Measurements from ENCODE around the gene OGFRL1.
"Not testable (repeated sequence)": the region's sequence is repeated elsewhere in the genome, so short reads cannot be mapped to it uniquely, and the experiment has no call there.

Gene OGFRL1

GRCh38 chr6:71288228-71289038 lies at the start of gene OGFRL1:
TSS of gene OGFRL1 (plus strand) at chr6:71288811. CDS start at chr6:71288937, 126 bp downstream.
- peak; percentile 68 to 90 for DNase-seq

- no peak for DNase-seq
Measured at GRCh38 chr6:71239694-71240093, 48.9 kb upstream of the OGFRL1 start.

- no peak for DNase-seq
Measured at GRCh38 chr6:71245265-71246049, 43.2 kb upstream of the OGFRL1 start.

- no peak for DNase-seq
Measured at GRCh38 chr6:71246596-71246995, 42.0 kb upstream of the OGFRL1 start.

GRCh38 chr6:71248306-71248765 lies 40.3 kb upstream of the OGFRL1 start:
- no peak for DNase-seq

- DNase-seq, result no peak
Measured at GRCh38 chr6:71248878-71249544, 39.6 kb upstream of the OGFRL1 start.

- DNase-seq, result no peak
Measured at GRCh38 chr6:71250099-71250602, 38.5 kb upstream of the OGFRL1 start.

GRCh38 chr6:71252410-71252809 lies 36.2 kb upstream of the OGFRL1 start:
- no peak for DNase-seq

GRCh38 chr6:71252960-71253359 lies 35.7 kb upstream of the OGFRL1 start:
- no peak for DNase-seq

- DNase-seq, result peak in 1 of 2 experiments; percentile 35
Measured at GRCh38 chr6:71254323-71254722, 34.3 kb upstream of the OGFRL1 start.

GRCh38 chr6:71258078-71258866 lies 30.3 kb upstream of the OGFRL1 start:
- peak; percentile 92 to 93 for DNase-seq

- DNase-seq, result no peak
Measured at GRCh38 chr6:71259888-71260604, 28.6 kb upstream of the OGFRL1 start.

- DNase-seq, result no peak
Measured at GRCh38 chr6:71262914-71263313, 25.7 kb upstream of the OGFRL1 start.

- DNase-seq, result not testable (repeated sequence)
Measured at GRCh38 chr6:71266392-71266791, 22.2 kb upstream of the OGFRL1 start.

GRCh38 chr6:71268735-71269437 lies 19.7 kb upstream of the OGFRL1 start:
- DNase-seq, result no peak

- no peak for DNase-seq
Measured at GRCh38 chr6:71277926-71278600, 10.5 kb upstream of the OGFRL1 start.

- DNase-seq, result no peak
Measured at GRCh38 chr6:71279321-71279720, 9.3 kb upstream of the OGFRL1 start.

- no peak for DNase-seq
Measured at GRCh38 chr6:71279740-71280139, 8.9 kb upstream of the OGFRL1 start.

GRCh38 chr6:71280701-71281100 lies 7.9 kb upstream of the OGFRL1 start:
- no peak for DNase-seq

- DNase-seq, result no peak
Measured at GRCh38 chr6:71284785-71285184, 3.8 kb upstream of the OGFRL1 start.
